Measurements from ENCODE around the gene CACNA1C.

GRCh38 chr12:2190896-2191533, 138.2 kb downstream of the CACNA1C start:
- TF ChIP-seq CTCF (IDR thresholded peaks at IDR 0.05) (no peak), POLR2A (IDR thresholded peaks at IDR 0.05) (no peak), POLR2AphosphoS5 (IDR thresholded peaks at IDR 0.05) (no peak)
